RKO (cell line): ENCODE data around the gene ZFYVE9.
A peak's percentile ranks its signal among the peaks of the same experiment; 100 is the strongest.
"Not testable (repeated sequence)": the region's sequence is repeated elsewhere in the genome, so short reads cannot be mapped to it uniquely, and the experiment has no call there.

Source experiments
- DNase-seq: peaks from one replicate; pipeline ENCODE4 v3.0.0-alpha.2; 2016; ENCODE audit warnings: low spot score

Gene ZFYVE9, protein sequence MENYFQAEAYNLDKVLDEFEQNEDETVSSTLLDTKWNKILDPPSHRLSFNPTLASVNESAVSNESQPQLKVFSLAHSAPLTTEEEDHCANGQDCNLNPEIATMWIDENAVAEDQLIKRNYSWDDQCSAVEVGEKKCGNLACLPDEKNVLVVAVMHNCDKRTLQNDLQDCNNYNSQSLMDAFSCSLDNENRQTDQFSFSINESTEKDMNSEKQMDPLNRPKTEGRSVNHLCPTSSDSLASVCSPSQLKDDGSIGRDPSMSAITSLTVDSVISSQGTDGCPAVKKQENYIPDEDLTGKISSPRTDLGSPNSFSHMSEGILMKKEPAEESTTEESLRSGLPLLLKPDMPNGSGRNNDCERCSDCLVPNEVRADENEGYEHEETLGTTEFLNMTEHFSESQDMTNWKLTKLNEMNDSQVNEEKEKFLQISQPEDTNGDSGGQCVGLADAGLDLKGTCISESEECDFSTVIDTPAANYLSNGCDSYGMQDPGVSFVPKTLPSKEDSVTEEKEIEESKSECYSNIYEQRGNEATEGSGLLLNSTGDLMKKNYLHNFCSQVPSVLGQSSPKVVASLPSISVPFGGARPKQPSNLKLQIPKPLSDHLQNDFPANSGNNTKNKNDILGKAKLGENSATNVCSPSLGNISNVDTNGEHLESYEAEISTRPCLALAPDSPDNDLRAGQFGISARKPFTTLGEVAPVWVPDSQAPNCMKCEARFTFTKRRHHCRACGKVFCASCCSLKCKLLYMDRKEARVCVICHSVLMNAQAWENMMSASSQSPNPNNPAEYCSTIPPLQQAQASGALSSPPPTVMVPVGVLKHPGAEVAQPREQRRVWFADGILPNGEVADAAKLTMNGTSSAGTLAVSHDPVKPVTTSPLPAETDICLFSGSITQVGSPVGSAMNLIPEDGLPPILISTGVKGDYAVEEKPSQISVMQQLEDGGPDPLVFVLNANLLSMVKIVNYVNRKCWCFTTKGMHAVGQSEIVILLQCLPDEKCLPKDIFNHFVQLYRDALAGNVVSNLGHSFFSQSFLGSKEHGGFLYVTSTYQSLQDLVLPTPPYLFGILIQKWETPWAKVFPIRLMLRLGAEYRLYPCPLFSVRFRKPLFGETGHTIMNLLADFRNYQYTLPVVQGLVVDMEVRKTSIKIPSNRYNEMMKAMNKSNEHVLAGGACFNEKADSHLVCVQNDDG (N-terminal part only)

DNA sequence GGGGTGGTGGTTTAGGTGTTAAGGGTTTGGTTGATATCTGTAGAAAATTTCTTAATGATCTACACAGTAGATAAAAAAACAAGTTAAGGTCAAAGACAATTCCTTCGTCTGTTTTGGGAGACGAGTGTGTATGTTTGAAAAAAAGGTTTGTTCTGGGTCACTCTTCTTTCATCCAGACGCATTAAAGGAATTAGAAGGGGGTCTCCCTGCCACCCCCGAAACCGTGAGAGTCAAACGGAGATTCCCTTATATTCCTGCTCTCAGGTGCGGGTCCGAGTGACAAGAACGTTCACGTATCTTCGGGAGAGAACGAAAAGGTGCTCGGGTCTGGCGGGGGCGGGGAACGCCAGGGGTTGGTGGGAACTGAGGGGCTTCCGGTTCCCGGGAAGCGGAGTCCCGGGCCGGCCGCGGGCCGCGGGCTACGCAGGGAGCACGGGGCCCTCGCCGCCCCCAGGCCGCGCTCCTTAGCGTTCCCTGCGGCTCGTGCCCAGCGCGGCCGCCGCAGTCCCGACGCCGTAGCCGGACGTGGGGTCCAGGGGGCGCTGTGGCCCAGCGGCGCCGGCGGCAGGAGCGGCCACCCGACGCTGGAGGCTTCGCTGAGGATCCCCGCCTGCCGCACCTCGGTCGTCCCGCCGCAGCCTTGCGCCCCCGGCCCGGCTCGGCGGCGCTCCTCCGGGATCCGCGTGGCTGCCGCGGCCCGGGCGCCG is at the start of gene ZFYVE9:
Gene ZFYVE9, plus strand, starts transcription at position 577 of the 707 bp plus-strand sequence. CDS start 91,118 bp downstream, outside the sequence.
- peak; percentile 80 for DNase-seq

DNA sequence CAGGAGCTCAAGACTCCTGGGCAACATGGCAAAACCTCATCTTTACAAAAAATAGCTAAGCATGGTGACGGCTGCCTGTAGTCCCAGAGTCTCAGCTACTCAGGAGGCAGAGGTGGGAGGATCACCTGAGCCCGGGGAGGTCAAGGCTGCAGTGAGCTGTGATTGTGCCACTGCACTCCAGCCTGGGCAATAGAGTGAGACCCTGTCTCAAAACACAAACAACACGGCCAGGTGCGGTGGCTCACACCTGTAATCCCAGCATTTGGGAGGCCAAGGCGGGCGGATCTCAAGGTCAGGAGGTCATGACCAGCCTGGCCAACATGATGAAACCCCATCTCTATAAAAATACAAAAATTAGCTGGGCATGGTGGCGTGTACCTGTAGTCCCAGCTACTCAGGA is 47.6 kb upstream of the ZFYVE9 start:
- not testable (repeated sequence) for DNase-seq

- DNase-seq = no peak
Measured at GRCh38 chr1:52096216-52096615, 45.7 kb upstream of the ZFYVE9 start.

DNA sequence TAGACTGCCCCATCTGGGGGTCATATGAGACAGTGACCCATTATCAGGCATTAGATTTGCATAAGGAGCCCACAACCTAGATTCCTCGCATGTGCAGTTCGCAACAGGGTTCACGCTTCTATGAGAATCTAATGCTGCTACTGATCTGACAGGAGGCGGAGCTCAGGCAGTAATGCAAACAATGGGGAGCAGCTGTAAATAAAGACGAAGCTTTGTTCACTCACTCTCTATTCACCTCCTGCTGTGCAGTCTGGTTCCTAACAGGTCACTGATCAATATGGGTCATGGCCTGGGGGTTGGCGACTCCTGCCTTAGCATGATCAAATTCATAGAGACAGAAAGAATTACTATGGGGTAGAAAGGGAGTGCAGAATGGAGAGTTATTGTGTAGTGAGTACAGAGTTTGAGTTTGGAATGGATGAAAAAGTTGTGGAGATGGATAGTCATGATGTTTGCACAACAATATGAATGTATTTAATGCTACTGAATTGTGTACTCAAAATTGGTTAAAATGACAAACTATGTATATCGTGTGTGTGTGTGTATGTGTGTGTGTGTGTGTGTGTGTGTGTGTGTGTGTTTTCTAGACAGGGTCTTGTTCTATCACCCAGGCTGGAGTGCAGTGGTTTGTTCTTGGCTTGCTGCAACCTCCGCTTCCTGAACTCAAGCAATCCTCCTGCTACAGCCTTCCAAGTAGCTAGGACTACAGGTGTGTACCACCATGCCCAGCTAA is 43.6 kb upstream of the ZFYVE9 start:
- DNase-seq = no peak

DNA sequence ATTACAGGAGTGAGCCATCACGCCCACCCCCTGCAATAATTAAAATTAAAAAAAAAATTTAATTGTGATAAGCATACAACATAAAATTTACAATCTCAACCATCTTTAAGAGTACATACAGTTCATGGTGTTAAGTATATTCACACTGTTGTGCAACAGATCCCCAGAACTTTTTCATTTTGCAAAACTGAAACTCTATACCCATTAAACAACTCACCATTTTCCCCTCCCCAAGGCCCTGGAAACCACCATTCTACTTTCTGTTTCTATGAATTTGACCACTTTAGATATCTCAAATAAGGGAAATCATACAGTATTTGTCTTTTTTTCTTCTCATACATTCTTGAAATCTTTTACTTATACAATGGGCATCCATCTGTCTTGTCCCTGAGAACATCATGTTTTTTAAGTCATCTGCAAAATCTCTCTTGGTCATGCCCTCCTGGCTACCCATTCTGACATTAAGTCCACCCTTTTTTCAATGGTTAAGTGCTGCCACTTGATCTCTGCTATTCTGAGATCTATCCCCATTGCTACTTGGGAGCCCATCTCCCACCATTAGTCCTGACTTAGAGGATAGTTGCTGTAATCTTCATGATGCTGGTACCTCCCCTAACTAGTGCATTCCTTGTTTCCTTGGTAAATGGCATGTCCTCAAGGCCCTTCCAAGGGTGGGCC is 39.4 kb upstream of the ZFYVE9 start:
- no peak for DNase-seq

- DNase-seq = no peak
Measured at GRCh38 chr1:52111492-52111891, 30.4 kb upstream of the ZFYVE9 start.

DNA sequence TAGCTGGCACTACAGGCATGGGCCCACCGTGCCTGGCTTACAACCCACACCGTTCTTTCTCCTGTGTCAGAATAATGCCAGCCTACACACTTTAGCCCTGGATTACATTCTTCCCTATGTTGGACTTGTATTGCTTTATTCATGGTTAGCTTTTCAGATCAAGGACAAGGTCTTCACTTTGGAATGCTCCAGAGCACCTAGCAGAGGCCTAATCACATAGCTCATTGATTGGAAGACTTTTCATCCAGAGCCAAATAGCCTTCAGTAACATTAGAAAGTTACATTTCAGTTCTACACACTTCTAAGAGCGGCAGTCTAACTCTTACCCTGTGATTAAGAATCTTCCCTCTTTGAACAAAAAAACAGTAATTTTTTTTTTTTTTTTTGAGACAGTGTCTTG is 29.4 kb upstream of the ZFYVE9 start:
- DNase-seq = no peak

GRCh38 chr1:52119301-52120079 is 22.4 kb upstream of the ZFYVE9 start:
- DNase-seq = no peak

- no peak for DNase-seq
Measured at GRCh38 chr1:52122384-52122783, 19.5 kb upstream of the ZFYVE9 start.

DNA sequence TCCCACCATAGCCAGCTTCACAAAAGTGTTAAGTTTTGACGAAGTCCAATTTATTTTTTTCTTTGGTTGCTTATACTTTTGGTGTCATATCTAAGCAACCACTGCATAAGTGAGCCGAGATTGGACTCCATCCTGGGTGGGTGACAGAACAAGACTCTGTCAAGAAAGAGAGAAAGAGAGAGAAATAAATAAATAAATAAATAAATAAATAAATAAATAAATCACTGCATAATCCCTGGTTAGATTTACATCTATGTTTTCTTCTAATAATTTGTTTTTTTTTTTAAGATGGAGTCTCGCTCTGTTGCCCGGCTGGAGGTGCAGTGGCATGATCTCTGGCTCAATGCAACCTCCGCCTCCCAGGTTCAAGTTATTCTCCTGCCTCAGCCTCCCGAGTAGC is 18.3 kb upstream of the ZFYVE9 start:
- no peak for DNase-seq

DNA sequence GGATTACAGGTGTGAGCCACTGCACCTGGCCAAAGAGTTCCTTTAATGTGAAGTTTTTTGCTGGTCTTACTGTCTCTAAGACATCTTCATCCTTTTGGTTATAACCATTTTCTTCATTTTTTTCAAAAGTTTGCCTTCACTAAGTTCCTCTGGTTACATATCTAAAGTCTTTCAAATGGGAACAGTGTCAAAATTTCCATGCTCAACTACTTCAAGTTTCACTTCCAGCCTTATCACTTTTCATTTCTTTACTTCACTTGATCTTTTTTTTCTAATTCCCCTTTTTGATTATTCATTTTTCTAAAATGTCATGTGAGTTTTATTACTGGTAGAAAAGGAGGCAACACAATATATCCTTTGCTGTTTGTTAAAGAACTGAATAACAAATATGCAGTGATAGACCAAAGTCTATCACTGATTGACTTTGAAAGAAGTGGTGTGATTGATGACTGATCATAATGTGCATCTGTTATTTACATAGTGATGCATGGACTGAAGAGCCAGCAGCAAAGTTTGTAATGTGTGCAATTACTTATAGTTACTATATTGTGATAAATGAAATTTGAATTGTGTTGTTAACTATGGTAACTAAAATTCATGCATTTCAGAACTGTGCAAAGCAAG is 16.0 kb upstream of the ZFYVE9 start:
- no peak for DNase-seq

DNA sequence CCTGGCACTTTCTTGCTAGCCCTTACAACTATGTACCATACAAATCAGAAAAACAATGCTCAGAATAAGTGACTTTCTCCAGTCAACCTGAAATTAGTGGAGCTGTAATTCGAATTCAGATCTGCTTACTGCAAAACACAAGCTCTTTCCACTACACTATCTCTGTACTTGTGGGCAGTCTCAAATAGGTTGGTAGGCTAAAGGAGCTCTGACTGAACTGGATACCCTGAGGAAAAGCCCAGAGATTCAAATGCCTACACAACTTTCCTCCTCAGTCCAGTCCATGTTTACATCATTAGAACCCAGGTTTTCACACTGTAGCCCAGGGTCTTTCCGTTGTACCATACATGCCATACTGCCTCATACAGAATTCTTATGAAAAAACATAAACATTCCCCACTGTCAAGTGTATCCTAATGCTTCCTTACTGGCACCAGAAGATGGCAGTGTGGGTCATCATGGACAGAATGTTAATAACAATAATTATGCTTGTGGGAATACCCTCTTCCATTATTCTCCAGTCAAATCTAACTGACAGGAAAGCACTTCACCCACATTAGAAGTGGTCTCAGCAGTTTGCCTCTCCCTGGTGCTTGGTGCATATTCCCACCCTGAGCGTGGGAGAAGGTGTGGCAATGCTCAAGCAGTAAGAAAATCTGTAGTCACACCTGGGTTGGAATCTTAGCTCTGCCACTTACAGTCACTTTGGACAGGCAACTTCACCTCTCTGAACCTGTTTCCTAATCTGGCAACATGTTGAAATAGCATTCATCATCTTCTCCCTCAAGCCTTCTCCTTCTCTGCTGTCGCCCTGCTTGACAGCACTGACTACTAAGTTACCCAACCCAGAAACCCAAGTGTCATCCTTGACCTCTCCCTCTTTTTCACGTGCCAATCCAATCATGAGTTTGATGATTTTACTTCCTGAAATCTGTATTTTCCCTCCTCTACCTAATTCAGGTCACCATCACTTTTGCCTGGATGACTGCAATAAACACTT is 14.4 kb upstream of the ZFYVE9 start:
- DNase-seq = peak; percentile 81

DNA sequence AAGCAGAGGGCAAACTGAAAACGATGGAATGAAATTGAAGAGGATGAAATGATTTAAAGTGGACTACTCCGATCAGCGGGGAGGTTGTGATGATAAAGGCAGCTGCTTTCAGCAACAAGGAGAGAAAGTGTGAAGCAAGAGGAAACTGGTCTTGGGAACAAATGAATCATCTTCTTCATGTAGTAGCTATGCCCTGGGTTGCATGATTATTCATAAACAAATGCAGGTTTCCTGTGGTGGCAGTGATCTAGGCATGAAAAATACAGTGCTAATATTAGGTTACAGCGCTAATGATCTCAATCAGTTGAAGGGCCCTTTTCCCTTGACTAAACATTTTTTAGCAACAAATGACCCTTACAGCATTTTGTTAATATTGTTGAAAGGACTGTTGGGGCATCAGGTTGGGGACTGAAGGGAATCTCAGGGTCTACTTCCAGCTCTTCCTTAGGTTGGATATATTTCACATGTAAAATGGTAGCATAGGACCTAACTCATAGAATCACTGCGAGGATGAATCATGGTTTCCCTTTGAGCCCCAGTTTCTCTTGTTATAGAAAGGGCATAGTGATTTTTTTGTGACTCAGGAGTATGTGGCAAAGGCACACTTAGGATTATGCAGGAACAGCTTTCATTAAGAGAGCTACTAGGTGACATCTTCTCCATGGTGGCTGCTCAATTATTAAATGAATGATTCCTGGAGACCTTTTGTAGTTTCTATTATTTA is 1.9 kb upstream of the ZFYVE9 start:
- peak; percentile 74 for DNase-seq

- DNase-seq = no peak
Measured at GRCh38 chr1:52140633-52141512, 1.0 kb upstream of the ZFYVE9 start.

GRCh38 chr1:52142220-52143183 is 613 bp downstream of the ZFYVE9 start:
- DNase-seq = peak; percentile 57
